ENCODE results near the gene ZNF579.

GRCh38 chr19:55613930-55614710 is 33.5 kb upstream of the ZNF579 start:
- TF ChIP-seq, protein P1, sequence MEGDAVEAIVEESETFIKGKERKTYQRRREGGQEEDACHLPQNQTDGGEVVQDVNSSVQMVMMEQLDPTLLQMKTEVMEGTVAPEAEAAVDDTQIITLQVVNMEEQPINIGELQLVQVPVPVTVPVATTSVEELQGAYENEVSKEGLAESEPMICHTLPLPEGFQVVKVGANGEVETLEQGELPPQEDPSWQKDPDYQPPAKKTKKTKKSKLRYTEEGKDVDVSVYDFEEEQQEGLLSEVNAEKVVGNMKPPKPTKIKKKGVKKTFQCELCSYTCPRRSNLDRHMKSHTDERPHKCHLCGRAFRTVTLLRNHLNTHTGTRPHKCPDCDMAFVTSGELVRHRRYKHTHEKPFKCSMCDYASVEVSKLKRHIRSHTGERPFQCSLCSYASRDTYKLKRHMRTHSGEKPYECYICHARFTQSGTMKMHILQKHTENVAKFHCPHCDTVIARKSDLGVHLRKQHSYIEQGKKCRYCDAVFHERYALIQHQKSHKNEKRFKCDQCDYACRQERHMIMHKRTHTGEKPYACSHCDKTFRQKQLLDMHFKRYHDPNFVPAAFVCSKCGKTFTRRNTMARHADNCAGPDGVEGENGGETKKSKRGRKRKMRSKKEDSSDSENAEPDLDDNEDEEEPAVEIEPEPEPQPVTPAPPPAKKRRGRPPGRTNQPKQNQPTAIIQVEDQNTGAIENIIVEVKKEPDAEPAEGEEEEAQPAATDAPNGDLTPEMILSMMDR (optimal IDR thresholded peaks at IDR 0.05 in 1 of 3, IDR thresholded peaks at IDR 0.05 in 1 of 3, conservative IDR thresholded peaks at IDR 0.05 in 1 of 3; ENCODE audit: extremely low read depth in 1 of 3, insufficient read depth in 2 of 3, low read length in 3 of 3), result no peak
- no peak for TF ChIP-seq EZH2 (IDR thresholded peaks at IDR 0.05; ENCODE audit: low read length)
